Ramos (cell line): ENCODE data around the gene RYR3.

ENCODE experiments used
- in situ Hi-C: fragments of 300-500 bp; cut with MboI; formaldehyde crosslinking; loops from one replicate; pipeline ENCODE4 v1.14.3; 2022; ENCODE audit warnings: low sequenced_read_pairs; ENCODE audit not compliant: unreplicated experiment

RYR3 gene

GRCh38 chr15:33618350-33618749, 307.6 kb downstream of the RYR3 start:
- in situ Hi-C loops: no loop called here

GRCh38 chr15:33621141-33621540, 310.4 kb downstream of the RYR3 start:
- in situ Hi-C loops: no loop called here

- in situ Hi-C loops: no loop called here
Measured at GRCh38 chr15:33623010-33623409, 312.2 kb downstream of the RYR3 start.

- in situ Hi-C loops: no loop called here
Measured at GRCh38 chr15:33624439-33624838, 313.7 kb downstream of the RYR3 start.

- in situ Hi-C loops: no loop called here
Measured at GRCh38 chr15:33629647-33630046, 318.9 kb downstream of the RYR3 start.

- in situ Hi-C loops: no loop called here
Measured at GRCh38 chr15:33636234-33636633, 325.5 kb downstream of the RYR3 start.

GRCh38 chr15:33636958-33637357, 326.2 kb downstream of the RYR3 start:
- in situ Hi-C loops: no loop called here

GRCh38 chr15:33638453-33638852, 327.7 kb downstream of the RYR3 start:
- in situ Hi-C loops: no loop called here

GRCh38 chr15:33639051-33639450, 328.3 kb downstream of the RYR3 start:
- in situ Hi-C loops: no loop called here

- in situ Hi-C loops: no loop called here
Measured at GRCh38 chr15:33639456-33639855, 328.7 kb downstream of the RYR3 start.

- in situ Hi-C loops: no loop called here
Measured at GRCh38 chr15:33639978-33640377, 329.2 kb downstream of the RYR3 start.

- in situ Hi-C loops: no loop called here
Measured at GRCh38 chr15:33641069-33641468, 330.3 kb downstream of the RYR3 start.

GRCh38 chr15:33644304-33644703, 333.5 kb downstream of the RYR3 start:
- in situ Hi-C loops: no loop called here

- in situ Hi-C loops: no loop called here
Measured at GRCh38 chr15:33646744-33647143, 336.0 kb downstream of the RYR3 start.

- in situ Hi-C loops: no loop called here
Measured at GRCh38 chr15:33649217-33649933, 338.6 kb downstream of the RYR3 start.

- in situ Hi-C loops: no loop called here
Measured at GRCh38 chr15:33654860-33655259, 344.1 kb downstream of the RYR3 start.

GRCh38 chr15:33655488-33655887, 344.7 kb downstream of the RYR3 start:
- in situ Hi-C loops: no loop called here

GRCh38 chr15:33656168-33656567, 345.4 kb downstream of the RYR3 start:
- in situ Hi-C loops: no loop called here

GRCh38 chr15:33660151-33660550, 349.4 kb downstream of the RYR3 start:
- in situ Hi-C loops: loop anchor here (10.0 kb wide), 1 partner anchor 145 kb away; no protein-coding TSS in a partner anchor

GRCh38 chr15:33662014-33662413, 351.2 kb downstream of the RYR3 start:
- in situ Hi-C loops: loop anchor here (10.0 kb wide), 1 partner anchor 147 kb away; no protein-coding TSS in a partner anchor

- in situ Hi-C loops: loop anchor here (10.0 kb wide), 1 partner anchor 150 kb away; no protein-coding TSS in a partner anchor
Measured at GRCh38 chr15:33664947-33665346, 354.2 kb downstream of the RYR3 start.

GRCh38 chr15:33670567-33670966, 359.8 kb downstream of the RYR3 start:
- in situ Hi-C loops: no loop called here
